RWPE2 (cell line): ENCODE data around the gene CHRNA10.

Experiments used
- ATAC-seq: fragments of 200-7000 bp; cut with Tn5 transposase; 3 replicates; pipeline ENCODE4 v1.9.1; 2021; ENCODE audit warnings: low read depth
- DNase-seq: peaks from one replicate; pipeline ENCODE4 v3.0.0-alpha.2; 2020; ENCODE audit warnings: low spot score
- H3K27ac ChIP-seq: fragments of 450-650 bp; 2 replicates; pipeline ENCODE4 v1.5.1; 2017; ENCODE audit warnings: mild to moderate bottlenecking; ENCODE audit not compliant: poor library complexity, severe bottlenecking
- H3K27me3 ChIP-seq: fragments of 250-450 bp; sonication (Bioruptor Pico); 2 replicates; pipeline ENCODE4 v1.5.1; 2021; ENCODE audit warnings: mild to moderate bottlenecking, moderate library complexity; ENCODE audit not compliant: insufficient read depth, poor library complexity, severe bottlenecking
- H3K36me3 ChIP-seq: fragments of 250-450 bp; sonication (Bioruptor Pico); 2 replicates; pipeline ENCODE4 v1.5.1; 2020; ENCODE audit warnings: low read depth, mild to moderate bottlenecking, moderate library complexity
- H3K4me1 ChIP-seq: fragments of 250-450 bp; sonication (Bioruptor Pico); 2 replicates; pipeline ENCODE4 v1.5.1; 2021; ENCODE audit warnings: mild to moderate bottlenecking, moderate library complexity; ENCODE audit not compliant: insufficient read depth, poor library complexity, severe bottlenecking
- H3K4me3 ChIP-seq: fragments of 250-450 bp; sonication (Bioruptor Pico); 2 replicates; pipeline ENCODE4 v1.5.1; 2021; ENCODE audit warnings: mild to moderate bottlenecking, moderate library complexity; ENCODE audit not compliant: severe bottlenecking
- H3K9me3 ChIP-seq: fragments of 250-450 bp; sonication (Bioruptor Pico); 2 replicates; pipeline ENCODE4 v1.5.1; 2021; ENCODE audit warnings: mild to moderate bottlenecking, moderate library complexity; ENCODE audit not compliant: severe bottlenecking
- CTCF ChIP-seq: fragments of 450-650 bp; IDR thresholded peaks from one replicate; pipeline ENCODE4 v1.5.1; 2017; ENCODE audit warnings: mild to moderate bottlenecking, moderate library complexity; ENCODE audit not compliant: poor library complexity, severe bottlenecking

The CHRNA10 gene

GRCh38 chr11:3707176-3707575 is 36.0 kb upstream of the CHRNA10 start:
- Histone ChIP-seq H3K27me3 (no peaks in the 10 kb centered on the region), H3K4me1 (no peaks in the 10 kb centered on the region), H3K9me3 (no peaks in the 10 kb centered on the region), H3K4me3 (no peak overlapping the region), H3K36me3 (peaks cover 89% of the 10 kb centered on the region), H3K27ac (no peak overlapping the region)
- no peak for TF ChIP-seq CTCF
- no peak for ATAC-seq
- DNase-seq: no peak

GRCh38 chr11:3703383-3703782 is 32.2 kb upstream of the CHRNA10 start:
- Histone ChIP-seq H3K4me3 (no peak overlapping the region), H3K4me1 (no peaks in the 10 kb centered on the region), H3K27ac (no peak overlapping the region), H3K9me3 (no peaks in the 10 kb centered on the region), H3K27me3 (no peaks in the 10 kb centered on the region), H3K36me3 (peaks cover 94% of the 10 kb centered on the region)
- no peak for TF ChIP-seq CTCF
- no peak for ATAC-seq
- DNase-seq: no peak

- Histone ChIP-seq H3K4me1 (no peaks in the 10 kb centered on the region), H3K27me3 (no peaks in the 10 kb centered on the region), H3K4me3 (no peak overlapping the region), H3K36me3 (peaks cover 98% of the 10 kb centered on the region), H3K27ac (no peak overlapping the region), H3K9me3 (no peaks in the 10 kb centered on the region)
- ATAC-seq: no peak
- no peak for DNase-seq
- no peak for TF ChIP-seq CTCF
These were observed 29.7 kb upstream of the CHRNA10 start for GRCh38 chr11:3700910-3701309.

- no peaks in the 10 kb centered on the region for H3K9me3 ChIP-seq
- TF ChIP-seq CTCF: no peak
- ATAC-seq (no peak), DNase-seq (no peak)
- no peaks in the 10 kb centered on the region for H3K27me3 ChIP-seq
- H3K36me3 ChIP-seq: peaks cover 98% of the 10 kb centered on the region
- no peak overlapping the region for H3K27ac ChIP-seq
- H3K4me3 ChIP-seq: no peak overlapping the region
- H3K4me1 ChIP-seq: no peaks in the 10 kb centered on the region
These were observed 29.2 kb upstream of the CHRNA10 start for GRCh38 chr11:3700410-3700809.

GRCh38 chr11:3686751-3687150 is 15.6 kb upstream of the CHRNA10 start:
- no peak for DNase-seq
- H3K4me3 ChIP-seq: no peak overlapping the region
- no peak for ATAC-seq
- peaks cover 89% of the 10 kb centered on the region for H3K36me3 ChIP-seq
- no peaks in the 10 kb centered on the region for H3K4me1 ChIP-seq
- no peaks in the 10 kb centered on the region for H3K9me3 ChIP-seq
- no peak overlapping the region for H3K27ac ChIP-seq
- no peak for TF ChIP-seq CTCF
- no peaks in the 10 kb centered on the region for H3K27me3 ChIP-seq
